ENCODE results near the gene BTAF1. TPM values are rescaled to one million over a fixed set of nuclear protein-coding genes. Genes with fewer than 3 reads are reported as not detected.
A peak's percentile ranks its signal among the peaks of the same experiment; 100 is the strongest.

Gene BTAF1
- total and polyA plus RNA-seq, 12 donors, result 7.8 to 55.5 (median 21.3) TPM

GRCh38 chr10:91924212-91925021 is 847 bp downstream of the BTAF1 start:
- no peaks in the 10 kb centered on the region for H3K9me3 ChIP-seq (replicated peaks in 1 of 3)
- DNase-seq, result no peak
- no peaks in the 10 kb centered on the region for H3K27me3 ChIP-seq
- no peaks in the 10 kb centered on the region for H3K36me3 ChIP-seq (replicated peaks in 1 of 2)
- H3K27ac ChIP-seq, result peak overlapping the region; percentile 87 to 99 (median 98)
- H3K4me1 ChIP-seq (replicated peaks in 1 of 2), result peaks cover 7 to 23% of the 10 kb centered on the region in 2 donors
- no peak for TF ChIP-seq POLR2A (IDR thresholded peaks at IDR 0.05)
- no peak for TF ChIP-seq CTCF (IDR thresholded peaks at IDR 0.05)
- H3K4me3 ChIP-seq, result peak overlapping the region; percentile 65 to 100 (median 81)
- intact Hi-C loops (cut with DNase I), result no loop called here
- WGBS, 4 donors, result 1 to 3% (median 2%) methylated on average over 21 of the region's 21 CpGs

GRCh38 chr10:91925022-91925320 is 1.4 kb downstream of the BTAF1 start:
- WGBS, 4 donors, result 47 to 58% (median 51%) methylated on average over 2 of the region's 2 CpGs
- DNase-seq, result no peak
- no peak overlapping the region for H3K27ac ChIP-seq
- intact Hi-C loops (cut with DNase I), result no loop called here
- peaks cover 7 to 27% of the 10 kb centered on the region in 2 donors for H3K4me1 ChIP-seq (replicated peaks in 1 of 2)
- no peaks in the 10 kb centered on the region for H3K36me3 ChIP-seq (replicated peaks in 1 of 2)
- H3K4me3 ChIP-seq, result peak overlapping the region in 1 of 4 donors; percentile 78
- no peaks in the 10 kb centered on the region for H3K9me3 ChIP-seq (replicated peaks in 1 of 3)
- no peaks in the 10 kb centered on the region for H3K27me3 ChIP-seq
- TF ChIP-seq CTCF (IDR thresholded peaks at IDR 0.05) (no peak), POLR2A (IDR thresholded peaks at IDR 0.05) (no peak)

- intact Hi-C loops (cut with DNase I), result no loop called here
- H3K27me3 ChIP-seq, result no peaks in the 10 kb centered on the region
- H3K4me1 ChIP-seq (replicated peaks in 1 of 2), result peaks cover 11 to 42% of the 10 kb centered on the region in 2 donors
- no peak for DNase-seq
- no peak for TF ChIP-seq POLR2A (IDR thresholded peaks at IDR 0.05)
- TF ChIP-seq CTCF (IDR thresholded peaks at IDR 0.05), result no peak
- no peaks in the 10 kb centered on the region for H3K9me3 ChIP-seq (replicated peaks in 1 of 3)
- H3K4me3 ChIP-seq, result no peak overlapping the region
- H3K36me3 ChIP-seq (replicated peaks in 1 of 2), result peaks cover 0 to 5% of the 10 kb centered on the region in 2 donors
- peak overlapping the region in 2 of 5 donors; percentile 43 to 79 for H3K27ac ChIP-seq
- WGBS, 4 donors, result 44 to 59% (median 47%) methylated on average over 3 of the region's 3 CpGs
These were observed 7.4 kb downstream of the BTAF1 start for GRCh38 chr10:91930939-91931338.

GRCh38 chr10:91931526-91932190 is 8.1 kb downstream of the BTAF1 start:
- TF ChIP-seq POLR2A (IDR thresholded peaks at IDR 0.05) (no peak), CTCF (IDR thresholded peaks at IDR 0.05) (no peak)
- intact Hi-C loops (cut with DNase I), result no loop called here
- Histone ChIP-seq H3K36me3 (replicated peaks in 1 of 2) (peaks cover 0 to 12% of the 10 kb centered on the region in 2 donors), H3K4me1 (replicated peaks in 1 of 2) (peaks cover 11 to 35% of the 10 kb centered on the region in 2 donors), H3K27ac (peak overlapping the region in 4 of 5 donors; percentile 38 to 79 (median 45)), H3K9me3 (replicated peaks in 1 of 3) (no peaks in the 10 kb centered on the region), H3K27me3 (no peaks in the 10 kb centered on the region), H3K4me3 (no peak overlapping the region)
- WGBS, 4 donors, result 42 to 54% (median 53%) methylated on average over 3 of the region's 3 CpGs
- peak in 4 of 7 donors; percentile 20 to 53 (median 38) for DNase-seq
